Prostate gland (tissue), 2 donors: ENCODE measurements around the gene PDLIM1.

ENCODE experiments used
- POLR2A ChIP-seq: fragments of 450-650 bp; IDR thresholded peaks from one replicate; pipeline ENCODE4 v1.6.1; 2016; ENCODE audit warnings: antibody characterized with exemption, mild to moderate bottlenecking
- POLR2AphosphoS5 ChIP-seq: sonication (generic); formaldehyde crosslinking; IDR thresholded peaks from one replicate; pipeline ENCODE4 v1.6.1; 2017; ENCODE audit warnings: antibody characterized with exemption
- TF ChIP-seq, protein P1 (sequence below), 4 experiments: fragments of 200-600 bp in 2 of 4; fragments of 450-650 bp in 2 of 4; sonication (generic) in 2 of 4; IDR thresholded peaks; 1 replicate in 3 of 4; 2 replicates in 1 of 4; pipeline ENCODE4 v1.5.1; 2016 to 2019; ENCODE audit warnings: antibody characterized with exemption in 4 of 4, mild to moderate bottlenecking in 2 of 4, moderate library complexity in 2 of 4

DNA sequence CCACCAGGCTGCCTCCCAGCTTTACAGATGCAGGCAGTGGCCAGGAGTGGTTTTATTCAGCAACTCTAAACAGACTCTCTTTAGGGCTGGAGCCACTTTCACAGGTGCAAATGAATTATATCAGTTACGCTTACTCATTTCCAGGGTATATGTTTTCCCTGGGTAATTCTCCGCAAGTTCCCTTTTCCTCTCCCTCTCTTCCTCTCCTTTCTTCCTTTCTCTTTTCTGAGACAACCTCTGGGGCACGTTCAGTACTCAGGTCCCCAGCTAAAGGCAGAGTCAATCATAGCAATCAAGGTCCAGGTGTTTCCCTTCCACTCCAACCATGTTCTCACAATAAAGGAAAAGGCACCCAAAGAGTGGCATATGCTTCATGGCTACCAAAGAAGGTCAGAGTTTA is 41.3 kb downstream of the PDLIM1 start:
- TF ChIP-seq, protein P1, sequence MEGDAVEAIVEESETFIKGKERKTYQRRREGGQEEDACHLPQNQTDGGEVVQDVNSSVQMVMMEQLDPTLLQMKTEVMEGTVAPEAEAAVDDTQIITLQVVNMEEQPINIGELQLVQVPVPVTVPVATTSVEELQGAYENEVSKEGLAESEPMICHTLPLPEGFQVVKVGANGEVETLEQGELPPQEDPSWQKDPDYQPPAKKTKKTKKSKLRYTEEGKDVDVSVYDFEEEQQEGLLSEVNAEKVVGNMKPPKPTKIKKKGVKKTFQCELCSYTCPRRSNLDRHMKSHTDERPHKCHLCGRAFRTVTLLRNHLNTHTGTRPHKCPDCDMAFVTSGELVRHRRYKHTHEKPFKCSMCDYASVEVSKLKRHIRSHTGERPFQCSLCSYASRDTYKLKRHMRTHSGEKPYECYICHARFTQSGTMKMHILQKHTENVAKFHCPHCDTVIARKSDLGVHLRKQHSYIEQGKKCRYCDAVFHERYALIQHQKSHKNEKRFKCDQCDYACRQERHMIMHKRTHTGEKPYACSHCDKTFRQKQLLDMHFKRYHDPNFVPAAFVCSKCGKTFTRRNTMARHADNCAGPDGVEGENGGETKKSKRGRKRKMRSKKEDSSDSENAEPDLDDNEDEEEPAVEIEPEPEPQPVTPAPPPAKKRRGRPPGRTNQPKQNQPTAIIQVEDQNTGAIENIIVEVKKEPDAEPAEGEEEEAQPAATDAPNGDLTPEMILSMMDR (IDR thresholded peaks at IDR 0.05): no peak
- TF ChIP-seq POLR2A (no peak), POLR2AphosphoS5 (no peak)
